HG03064 (cell line): ENCODE data around the gene HK1.
"Not testable (repeated sequence)": the region's sequence is repeated elsewhere in the genome, so short reads cannot be mapped to it uniquely, and the experiment has no call there.

ENCODE experiments used
- ATAC-seq: cut with Tn5 transposase; IDR thresholded peaks from one replicate; pipeline ENCODE4 v1.9.1; 2021; ENCODE audit warnings: low read depth; ENCODE audit not compliant: unreplicated experiment

The HK1 gene

DNA sequence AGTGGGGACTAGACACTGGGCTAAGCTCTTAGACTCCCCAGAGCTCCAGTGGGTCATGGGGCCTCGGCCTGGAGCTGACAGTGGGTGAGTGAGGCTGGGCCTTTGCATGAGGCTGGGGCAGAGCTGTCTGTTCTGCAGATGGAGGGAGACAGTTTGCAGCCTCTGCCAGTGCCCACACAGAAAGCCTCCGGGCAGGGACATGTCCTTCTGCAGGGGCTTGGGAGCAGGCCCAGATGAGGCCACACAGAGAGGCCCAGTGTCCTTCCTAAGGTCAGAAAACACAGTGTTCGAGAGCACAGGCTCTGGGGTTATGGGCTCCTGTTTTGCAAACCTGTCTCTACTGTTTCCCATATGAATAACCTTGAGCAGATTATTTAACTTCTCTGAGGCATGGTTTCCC lies 25.1 kb upstream of the HK1 start:
- no peak for ATAC-seq

GRCh38 chr10:69254877-69255276 lies 23.4 kb upstream of the HK1 start:
- no peak for ATAC-seq

- ATAC-seq: no peak
These were observed 18.6 kb upstream of the HK1 start for GRCh38 chr10:69259547-69260243.

DNA sequence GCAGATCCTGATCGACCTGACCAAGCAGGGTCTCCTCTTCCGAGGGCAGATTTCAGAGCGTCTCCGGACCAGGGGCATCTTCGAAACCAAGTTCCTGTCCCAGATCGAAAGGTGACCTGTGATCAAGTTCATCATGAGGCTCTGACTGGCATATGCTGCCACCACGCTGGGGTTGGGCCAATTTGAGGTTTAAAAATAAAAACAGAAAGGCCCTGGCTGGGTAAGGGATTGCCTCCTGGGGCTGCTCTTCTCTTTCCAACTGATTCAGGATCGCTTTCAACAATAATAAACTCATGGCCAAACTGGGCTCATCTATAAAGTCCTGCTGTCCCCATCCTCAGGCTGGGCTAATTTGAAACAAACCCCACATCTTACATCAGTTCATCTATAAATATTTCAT lies 17.1 kb upstream of the HK1 start:
- ATAC-seq: no peak

DNA sequence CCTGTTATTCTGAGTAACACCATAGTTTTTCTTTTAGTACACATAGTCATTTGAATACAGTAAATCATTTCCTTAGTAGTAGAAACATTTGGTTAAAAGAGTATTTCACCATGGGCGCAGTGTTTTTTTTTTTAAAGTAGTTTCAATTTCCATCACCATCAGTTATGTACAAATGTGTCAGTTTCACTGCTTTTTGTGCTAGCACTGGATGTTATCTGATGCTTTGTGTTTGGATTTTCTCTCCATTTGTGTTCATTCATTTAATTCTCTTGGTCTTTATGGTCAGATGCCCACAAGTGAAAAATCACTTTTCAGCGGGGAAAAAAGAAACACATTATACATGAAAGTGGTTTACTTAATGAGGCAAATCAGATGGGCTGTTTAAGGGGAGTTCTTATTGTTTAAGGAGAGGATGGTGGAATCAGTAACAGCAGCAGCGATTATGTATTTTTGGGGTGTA lies 16.0 kb upstream of the HK1 start:
- ATAC-seq: no peak

DNA sequence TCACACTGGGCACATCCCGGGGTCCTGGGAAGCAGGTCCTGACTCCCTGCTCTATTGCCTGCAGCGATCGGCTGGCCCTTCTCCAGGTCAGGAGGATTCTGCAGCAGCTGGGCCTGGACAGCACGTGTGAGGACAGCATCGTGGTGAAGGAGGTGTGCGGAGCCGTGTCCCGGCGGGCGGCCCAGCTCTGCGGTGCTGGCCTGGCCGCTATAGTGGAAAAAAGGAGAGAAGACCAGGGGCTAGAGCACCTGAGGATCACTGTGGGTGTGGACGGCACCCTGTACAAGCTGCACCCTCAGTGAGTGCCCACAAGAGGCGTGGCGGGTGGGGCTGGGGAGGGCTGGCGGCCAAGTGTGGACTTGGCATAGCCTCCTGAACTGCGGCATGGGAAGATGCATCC lies 12.8 kb upstream of the HK1 start:
- ATAC-seq: no peak

GRCh38 chr10:69268761-69269416 lies 9.4 kb upstream of the HK1 start:
- ATAC-seq: no peak

DNA sequence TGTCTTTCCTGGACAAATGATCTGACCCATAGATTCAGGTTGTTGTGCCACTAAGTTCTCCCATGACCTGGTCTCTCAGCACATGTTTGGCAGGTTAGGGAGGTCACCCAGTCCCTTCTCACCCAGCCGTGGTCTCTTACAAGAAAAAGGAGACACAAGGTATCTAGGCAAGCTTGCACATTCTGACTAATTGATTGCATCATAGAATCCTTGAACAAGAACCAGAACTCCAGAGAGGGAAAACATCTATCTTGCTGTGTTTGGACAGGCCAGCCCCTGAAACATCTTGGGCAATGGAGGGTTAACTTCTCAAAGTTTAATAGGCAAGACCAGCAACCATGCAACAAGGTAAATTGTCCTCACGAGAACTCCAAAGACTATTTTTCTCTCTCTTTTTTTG lies 8.5 kb upstream of the HK1 start:
- no peak for ATAC-seq

GRCh38 chr10:69270990-69271389 lies 7.3 kb upstream of the HK1 start:
- no peak for ATAC-seq

DNA sequence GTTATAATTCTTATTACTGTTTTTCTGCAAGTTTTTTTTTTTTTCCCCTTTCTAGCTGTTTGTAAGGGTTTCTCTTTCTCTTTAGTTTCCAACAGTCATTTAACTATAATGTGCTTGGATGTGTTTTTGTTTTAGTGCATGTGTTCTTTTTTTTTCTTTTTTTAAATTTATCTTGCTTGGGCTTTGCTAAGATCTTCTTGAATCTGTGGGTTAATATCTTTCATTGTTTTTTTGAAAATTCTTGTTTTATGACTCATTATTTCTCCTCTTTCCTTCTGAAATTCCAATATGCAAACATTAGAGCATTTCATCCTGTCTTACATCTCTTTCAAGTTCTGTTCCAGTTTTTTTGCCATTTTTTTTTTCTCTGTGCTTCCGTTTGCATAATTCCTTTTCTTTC lies 5.7 kb upstream of the HK1 start:
- no peak for ATAC-seq

GRCh38 chr10:69275444-69275843 lies 2.9 kb upstream of the HK1 start:
- no peak for ATAC-seq

- no peak for ATAC-seq
These were observed 1.8 kb upstream of the HK1 start for GRCh38 chr10:69276503-69276902.

GRCh38 chr10:69279110-69279509 lies 814 bp downstream of the HK1 start:
- no peak for ATAC-seq

DNA sequence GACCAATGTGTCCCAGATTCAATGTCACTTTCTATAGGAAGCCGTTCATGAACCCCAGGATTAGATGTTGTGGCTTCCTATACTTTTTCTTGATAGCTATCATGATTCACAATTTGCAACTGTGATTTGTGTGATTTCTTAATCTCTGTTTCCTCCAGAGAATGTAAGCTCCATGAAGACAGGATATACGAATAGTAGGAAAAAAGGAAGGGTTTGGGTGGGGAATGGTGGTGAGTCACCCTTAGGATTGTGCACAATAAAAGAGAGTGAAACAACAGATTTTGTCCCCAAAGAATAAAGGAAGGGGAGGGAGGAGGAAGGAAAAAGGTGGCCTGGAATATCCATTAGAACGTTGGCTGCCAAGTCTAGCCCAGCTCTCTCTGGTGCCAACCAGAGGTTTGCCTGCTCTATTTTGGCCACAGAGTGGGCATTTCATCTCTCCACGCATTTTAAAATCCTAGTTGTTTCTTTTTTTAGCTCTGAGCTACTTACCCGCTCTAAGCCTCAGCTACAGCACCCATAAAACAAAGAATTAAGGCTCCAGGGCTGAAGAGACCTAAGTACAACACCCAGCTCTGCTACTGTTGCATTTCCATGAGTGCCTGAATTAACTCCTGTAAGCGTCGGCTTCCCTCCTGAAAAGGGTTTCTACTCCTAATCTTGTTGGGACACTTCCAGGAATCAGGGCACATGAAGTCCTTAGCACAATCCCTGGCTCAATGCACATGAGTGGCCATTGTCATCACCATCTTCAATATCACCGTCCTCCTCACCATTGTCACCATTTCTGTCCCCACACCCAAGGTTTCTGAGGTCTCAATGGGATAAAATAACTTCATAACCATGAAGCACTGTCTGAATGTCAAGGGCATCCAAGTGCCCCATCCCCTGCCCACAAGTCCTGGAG lies 3.5 kb downstream of the HK1 start:
- ATAC-seq: no peak

GRCh38 chr10:69284402-69284801 lies 6.1 kb downstream of the HK1 start:
- not testable (repeated sequence) for ATAC-seq

GRCh38 chr10:69285699-69286098 lies 7.4 kb downstream of the HK1 start:
- no peak for ATAC-seq

DNA sequence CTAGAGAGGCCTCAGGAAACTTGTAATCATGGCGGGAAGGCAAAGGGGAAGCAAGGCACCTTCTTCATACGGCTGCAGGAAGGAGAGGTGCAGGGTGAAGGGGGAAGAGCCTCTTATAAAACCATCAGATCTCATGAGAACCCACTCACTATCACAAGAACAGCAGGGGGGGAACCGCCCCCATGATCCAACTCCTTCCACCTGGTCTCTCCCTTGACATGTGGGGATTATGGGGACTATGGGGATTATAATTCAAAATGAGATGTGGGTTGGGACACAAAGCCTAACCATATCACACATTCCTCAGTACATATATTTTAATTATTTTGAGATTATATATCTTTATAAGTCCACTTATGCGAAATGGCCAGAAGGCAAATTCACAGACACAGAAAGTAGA lies 8.9 kb downstream of the HK1 start:
- ATAC-seq: no peak

DNA sequence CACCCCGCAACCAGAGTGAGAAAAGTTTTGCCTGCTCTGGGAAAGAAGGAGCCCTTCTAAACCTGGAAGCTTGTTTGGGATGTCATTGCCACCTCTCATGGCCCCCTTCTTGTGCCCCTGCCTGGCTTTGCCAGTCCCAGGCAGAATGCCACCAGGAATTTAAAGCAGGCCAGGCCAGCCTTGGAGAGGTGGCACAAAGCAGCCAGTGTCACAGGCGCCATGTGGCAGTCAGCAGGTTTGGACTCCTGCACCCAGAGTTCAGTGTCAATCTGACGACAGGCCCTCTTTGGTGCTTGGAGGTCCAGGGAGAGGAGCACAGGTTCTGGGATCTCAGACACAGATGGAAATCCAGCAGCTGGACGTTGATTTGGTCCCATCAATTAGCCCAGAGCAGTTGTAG lies 12.7 kb downstream of the HK1 start:
- no peak for ATAC-seq

GRCh38 chr10:69292459-69292858 lies 14.2 kb downstream of the HK1 start:
- ATAC-seq: no peak

- ATAC-seq: no peak
These were observed 16.8 kb downstream of the HK1 start for GRCh38 chr10:69295027-69295636.

DNA sequence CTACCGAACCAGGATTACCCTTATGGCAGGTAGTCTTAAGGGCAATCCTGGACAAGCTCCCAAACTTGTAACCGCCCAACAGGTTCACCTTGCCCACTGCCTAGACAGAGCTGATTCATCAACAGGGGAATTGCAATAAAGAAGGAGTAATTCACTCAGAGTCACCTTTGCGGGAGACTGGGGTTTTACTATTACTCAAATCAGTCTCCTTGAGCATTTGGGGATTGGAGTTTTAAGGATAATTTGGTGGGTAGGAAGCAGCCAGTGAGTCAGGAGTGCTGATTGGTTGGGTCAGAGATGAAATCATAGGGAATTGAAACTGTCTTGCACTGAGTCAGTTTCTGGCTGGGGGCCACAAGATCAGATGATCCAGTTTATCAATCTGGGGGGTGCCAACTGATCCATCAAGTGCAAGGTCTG lies 25.3 kb downstream of the HK1 start:
- ATAC-seq: no peak
